GM12875 (cell line): ENCODE results near the gene CABLES1.

Experiments used
- H3K4me3 ChIP-seq: one replicate; pipeline ENCODE4 v1.5.1; 2011; ENCODE audit warnings: low read depth, low read length, control low read depth
- TF ChIP-seq, protein P1 (sequence below): IDR thresholded peaks from 2 replicates; pipeline ENCODE4 v1.5.1; 2011; ENCODE audit warnings: low read depth, mild to moderate bottlenecking, control low read depth, inconsistent platforms, low read length, moderate library complexity, borderline replicate concordance; ENCODE audit not compliant: insufficient read depth

CABLES1 gene

DNA sequence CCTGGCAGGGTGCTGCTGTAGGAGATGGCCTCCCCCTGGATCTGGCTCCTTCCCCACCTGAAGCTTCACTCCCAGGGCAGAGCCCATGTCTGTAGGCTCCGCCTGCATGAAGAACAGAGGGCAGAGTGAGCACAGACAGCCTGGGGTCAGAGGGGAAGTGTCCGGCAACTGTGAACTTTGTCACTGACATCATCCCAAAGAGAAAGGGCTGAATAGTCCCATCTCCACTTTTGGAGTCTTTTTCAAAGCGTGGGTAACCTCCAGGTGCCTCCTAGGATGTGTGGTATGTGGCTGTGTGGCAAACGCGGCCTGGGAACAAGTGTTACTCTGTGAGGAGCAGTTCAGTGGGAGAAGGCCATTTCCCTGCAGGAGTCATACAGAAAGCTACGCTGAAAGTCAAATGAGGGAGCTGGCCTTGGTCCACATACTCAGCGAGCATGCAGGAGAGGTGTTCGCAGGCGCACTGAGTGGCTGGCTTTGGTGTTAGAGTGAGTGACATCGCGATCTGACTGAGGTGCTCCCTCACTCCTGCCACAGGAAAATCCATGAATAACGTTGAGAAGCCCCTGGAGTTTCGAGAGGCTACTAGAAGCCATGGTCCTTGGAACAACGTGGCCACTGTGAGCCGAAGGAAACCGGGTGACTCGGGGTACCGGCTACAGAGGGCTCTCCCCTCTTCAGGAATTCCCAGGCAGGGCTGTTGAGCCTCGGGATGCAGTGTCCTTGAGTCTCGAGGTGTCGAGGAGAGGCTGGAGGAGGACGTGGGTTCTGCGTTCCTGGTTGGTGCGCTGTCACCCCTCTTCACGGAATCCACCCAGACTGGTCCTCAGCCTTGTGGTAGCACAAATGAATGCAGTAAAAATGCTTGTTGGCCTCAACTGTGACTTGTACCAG is 54.7 kb downstream of the CABLES1 start:
- TF ChIP-seq, protein P1, sequence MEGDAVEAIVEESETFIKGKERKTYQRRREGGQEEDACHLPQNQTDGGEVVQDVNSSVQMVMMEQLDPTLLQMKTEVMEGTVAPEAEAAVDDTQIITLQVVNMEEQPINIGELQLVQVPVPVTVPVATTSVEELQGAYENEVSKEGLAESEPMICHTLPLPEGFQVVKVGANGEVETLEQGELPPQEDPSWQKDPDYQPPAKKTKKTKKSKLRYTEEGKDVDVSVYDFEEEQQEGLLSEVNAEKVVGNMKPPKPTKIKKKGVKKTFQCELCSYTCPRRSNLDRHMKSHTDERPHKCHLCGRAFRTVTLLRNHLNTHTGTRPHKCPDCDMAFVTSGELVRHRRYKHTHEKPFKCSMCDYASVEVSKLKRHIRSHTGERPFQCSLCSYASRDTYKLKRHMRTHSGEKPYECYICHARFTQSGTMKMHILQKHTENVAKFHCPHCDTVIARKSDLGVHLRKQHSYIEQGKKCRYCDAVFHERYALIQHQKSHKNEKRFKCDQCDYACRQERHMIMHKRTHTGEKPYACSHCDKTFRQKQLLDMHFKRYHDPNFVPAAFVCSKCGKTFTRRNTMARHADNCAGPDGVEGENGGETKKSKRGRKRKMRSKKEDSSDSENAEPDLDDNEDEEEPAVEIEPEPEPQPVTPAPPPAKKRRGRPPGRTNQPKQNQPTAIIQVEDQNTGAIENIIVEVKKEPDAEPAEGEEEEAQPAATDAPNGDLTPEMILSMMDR, result no peak
- H3K4me3 ChIP-seq, result no peak overlapping the region

DNA sequence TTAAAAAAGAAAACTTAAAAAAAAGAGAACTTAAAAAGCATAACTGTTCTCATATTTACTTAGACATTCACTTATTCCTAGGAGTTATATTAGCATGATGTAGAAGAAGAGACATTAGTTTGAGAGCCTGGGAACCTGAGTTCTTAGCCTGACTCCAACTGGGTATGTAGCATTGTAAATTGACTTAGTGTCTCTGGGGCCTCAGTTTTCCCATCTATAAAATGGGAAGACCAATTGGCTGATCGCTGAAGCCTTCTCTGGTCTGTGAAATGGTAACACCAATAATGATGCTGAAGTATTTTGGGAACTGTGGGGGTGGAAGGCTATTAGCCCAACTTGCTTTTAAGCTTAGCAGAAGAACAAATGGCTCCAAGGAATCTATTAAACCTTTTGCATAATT is 55.9 kb downstream of the CABLES1 start:
- TF ChIP-seq, protein P1, result no peak
- no peak overlapping the region for H3K4me3 ChIP-seq

DNA sequence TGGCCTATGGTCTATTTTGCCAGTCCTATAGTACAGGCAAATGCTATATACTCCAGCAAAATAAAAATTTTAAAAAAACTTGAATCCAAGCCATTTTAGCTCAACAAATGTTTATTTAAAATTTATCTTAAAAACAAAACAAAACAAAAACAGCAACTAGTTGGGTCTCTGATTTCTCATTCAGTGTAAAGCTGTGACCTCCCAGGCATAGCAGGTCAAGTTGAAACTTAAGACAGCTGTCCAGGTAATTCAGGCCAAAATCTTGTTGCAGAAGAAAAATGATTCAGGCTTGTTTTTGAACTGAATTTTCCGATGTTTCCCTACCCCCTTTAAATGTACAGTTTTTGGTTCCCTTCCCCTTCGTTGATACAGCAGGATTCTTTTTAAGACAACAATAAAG is 58.5 kb downstream of the CABLES1 start:
- H3K4me3 ChIP-seq, result no peak overlapping the region
- TF ChIP-seq, protein P1, result no peak

DNA sequence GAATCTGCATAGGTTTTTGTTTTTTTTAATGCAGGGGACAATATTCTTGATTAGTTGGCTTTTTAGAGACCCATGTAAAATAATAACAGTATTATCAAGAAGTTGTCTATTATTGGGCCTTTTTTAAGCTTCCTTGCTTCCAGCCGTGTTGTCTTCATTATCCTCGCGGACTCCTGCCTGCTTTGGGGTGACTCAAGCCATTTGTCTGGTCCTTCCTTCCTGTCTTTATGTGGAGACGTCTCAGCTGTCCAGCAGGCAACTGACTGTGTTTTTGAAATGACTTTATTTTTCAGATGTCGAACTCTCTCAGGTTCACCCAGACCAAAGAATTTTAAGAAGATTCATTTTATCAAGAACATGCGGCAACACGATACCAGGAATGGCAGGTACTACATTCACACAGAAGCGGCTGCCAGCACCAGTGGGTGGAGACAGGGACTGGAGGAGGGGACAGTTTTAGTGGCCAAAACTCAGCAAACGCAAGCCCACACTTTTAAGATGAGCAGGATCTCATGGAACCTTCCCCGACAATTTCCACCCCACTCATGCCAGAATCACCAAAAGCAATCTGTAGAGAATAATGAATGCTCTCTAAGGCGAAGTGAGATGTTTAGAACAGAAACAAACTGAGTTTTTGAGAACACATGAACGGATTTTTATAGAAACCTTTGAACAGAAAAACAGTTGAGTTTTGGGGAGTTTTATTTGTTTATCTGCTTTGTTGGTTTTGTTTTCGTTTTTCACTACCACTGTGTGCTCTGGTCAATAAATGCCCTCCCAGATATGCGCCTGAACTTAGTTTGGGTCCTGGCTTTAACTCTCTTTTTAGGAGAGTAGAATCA is 59.1 kb downstream of the CABLES1 start:
- H3K4me3 ChIP-seq, result no peak overlapping the region
- TF ChIP-seq, protein P1, result no peak

DNA sequence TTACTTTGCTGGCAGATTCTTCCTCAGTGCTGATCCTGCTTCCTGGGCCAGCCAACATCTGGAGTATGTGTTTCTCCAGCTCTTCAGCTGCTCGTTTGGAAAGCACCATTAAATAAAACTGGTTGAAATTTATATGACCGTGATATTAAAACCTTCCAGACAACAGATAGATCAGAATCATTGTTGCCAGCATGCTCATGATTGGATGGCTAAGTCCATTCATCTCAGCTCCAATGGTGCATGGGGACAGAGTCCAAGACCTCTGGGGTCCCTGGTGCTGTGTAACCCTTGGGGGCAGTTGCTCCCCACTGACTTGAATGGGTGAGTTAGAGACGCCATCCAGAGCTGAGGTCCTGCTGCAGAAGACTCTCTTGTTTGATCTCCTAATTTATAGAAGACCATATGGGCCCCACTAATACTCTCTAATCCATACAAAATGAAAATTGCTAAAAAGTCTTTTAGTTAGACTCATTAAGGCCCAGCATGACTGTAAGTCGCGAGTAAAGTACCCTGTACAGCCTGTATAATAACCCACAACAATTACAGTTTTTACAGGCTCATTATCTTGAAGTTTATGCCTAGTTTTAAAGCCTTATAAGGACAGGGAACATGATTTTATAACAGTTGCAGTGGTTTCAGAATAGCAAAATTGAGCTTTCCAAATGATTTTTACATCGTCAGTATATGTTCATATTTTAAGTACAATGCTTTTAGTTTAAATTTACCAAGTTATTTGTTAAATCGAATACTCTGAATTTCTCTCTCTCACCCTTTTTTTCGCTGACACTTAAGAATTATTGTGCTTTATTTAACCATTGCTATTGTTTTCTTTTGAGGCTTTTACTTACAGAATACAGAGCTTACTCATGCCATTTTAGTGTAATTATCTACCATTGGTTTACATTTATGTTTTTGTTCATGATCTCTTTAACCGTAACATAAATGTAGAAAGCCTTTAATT is 60.0 kb downstream of the CABLES1 start:
- TF ChIP-seq, protein P1, result no peak
- no peak overlapping the region for H3K4me3 ChIP-seq

DNA sequence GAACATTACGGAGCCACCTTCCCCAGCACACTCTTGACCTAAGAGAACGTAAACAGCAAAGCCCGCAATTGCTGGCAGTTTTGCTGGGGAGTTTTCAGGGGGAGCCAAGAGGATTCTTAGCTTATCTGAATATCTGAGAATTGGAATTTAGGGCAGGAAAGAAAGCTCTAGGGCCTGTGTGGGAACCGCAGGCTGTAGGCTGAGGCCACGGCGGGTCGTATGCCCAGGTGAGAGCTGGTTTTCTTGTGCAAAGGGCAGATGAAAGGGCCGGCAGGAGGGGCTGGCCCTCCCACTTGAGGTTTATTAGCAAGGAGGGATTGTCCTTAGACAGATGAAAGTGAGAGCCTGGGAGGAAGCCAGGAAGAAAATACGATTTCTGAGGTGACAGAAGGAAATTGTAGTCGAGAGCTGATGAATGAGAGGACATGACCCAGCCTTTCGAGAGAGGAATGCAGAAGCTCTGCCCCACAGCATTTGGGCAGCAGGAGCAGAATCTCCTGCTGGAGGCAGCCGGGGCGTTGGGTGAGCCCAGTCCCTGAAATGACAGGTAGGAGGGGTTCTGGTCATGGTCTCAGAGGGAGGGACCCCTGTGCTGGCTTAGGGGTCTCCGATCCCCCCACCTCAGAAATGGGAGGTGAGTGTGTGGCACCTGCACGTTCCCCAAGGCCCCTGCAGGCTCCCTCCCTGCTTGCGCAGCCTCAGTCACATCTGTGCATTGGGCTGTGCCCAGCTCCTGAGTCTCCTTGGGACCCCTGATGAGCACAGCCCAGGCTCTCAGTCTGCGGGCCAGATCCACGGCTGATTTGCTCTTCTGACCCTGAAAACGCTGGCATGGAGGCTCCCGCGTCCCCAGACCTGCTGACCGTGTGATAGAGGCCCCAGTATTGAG is 61.1 kb downstream of the CABLES1 start:
- TF ChIP-seq, protein P1, result no peak
- no peak overlapping the region for H3K4me3 ChIP-seq
